HG03439 (cell line): ENCODE results near the gene SNCAIP.

Experiments used
- ATAC-seq: cut with Tn5 transposase; IDR thresholded peaks from one replicate; pipeline ENCODE4 v1.9.1; 2021; ENCODE audit warnings: mild to moderate bottlenecking, moderate library complexity; ENCODE audit not compliant: unreplicated experiment

SNCAIP gene

GRCh38 chr5:122492675-122493074 lies 180.6 kb downstream of the SNCAIP start:
- ATAC-seq = no peak

- no peak for ATAC-seq
Observed at GRCh38 chr5:122493091-122494021, 181.3 kb downstream of the SNCAIP start.

- no peak for ATAC-seq
Observed at GRCh38 chr5:122494109-122494508, 182.1 kb downstream of the SNCAIP start.

DNA sequence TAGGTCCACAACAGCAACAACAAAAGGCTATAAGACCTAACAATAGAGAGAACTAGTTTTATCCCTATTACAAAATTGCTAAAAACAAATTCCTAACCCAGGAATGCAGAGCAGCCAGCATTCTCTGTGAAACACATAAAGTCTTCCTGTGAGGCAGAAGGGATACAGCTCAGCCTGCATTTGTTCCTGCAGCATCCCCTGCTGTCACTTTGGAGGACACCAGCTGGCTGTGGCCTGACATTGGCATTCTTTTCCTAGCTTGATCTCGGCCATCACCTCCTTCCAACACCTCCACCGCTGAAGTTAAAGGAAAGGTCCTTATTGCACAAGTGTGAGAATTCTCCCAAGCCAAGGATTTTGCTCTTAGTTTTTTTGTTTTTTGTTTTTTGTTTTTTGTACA lies 186.1 kb downstream of the SNCAIP start:
- ATAC-seq = no peak

DNA sequence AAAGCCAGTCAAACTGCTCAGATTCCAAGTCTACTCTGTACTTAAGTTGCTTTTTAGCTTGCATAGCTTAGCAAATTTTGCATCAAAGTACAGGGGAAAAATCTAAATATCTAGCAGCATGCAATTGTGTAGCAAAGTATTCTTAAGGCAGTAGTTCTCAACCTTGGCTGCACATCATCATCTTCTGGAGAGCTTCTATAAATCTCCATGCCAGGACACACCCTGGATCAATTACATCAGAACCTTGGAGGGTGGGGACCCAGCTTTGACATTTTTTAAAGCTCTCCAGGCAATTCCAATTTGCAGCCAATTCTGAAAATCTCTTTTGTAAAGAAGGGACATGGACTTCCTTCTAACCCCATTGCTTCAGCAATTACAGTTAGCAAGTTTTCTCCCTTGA lies 187.5 kb downstream of the SNCAIP start:
- no peak for ATAC-seq

- no peak for ATAC-seq
Observed at GRCh38 chr5:122500245-122501088, 188.4 kb downstream of the SNCAIP start.

GRCh38 chr5:122501089-122501435 lies 189.0 kb downstream of the SNCAIP start:
- ATAC-seq = no peak

- no peak for ATAC-seq
Observed at GRCh38 chr5:122507045-122507444, 195.0 kb downstream of the SNCAIP start.

GRCh38 chr5:122507581-122507980 lies 195.5 kb downstream of the SNCAIP start:
- ATAC-seq = no peak

DNA sequence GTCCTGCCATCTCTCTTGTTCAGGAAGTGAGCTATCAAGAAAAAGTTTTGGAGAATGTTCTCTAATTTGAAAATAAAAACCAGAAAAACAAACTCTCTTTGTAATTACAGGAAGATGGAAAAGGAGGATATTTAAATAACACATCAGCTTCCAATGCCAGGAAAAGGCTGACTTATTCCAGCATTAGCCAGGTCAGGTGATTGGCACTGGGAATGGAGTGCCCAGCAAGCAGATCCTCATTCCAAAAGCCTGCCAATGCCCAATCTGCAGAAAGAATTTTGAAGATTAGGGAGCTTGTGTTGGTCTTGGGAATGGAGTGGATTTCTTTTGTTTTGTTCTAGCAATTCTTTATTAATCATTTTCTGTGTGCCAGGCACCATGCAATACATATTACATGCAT lies 196.6 kb downstream of the SNCAIP start:
- ATAC-seq = no peak
